NCI-H146 treated with DMSO at 0.1 percent for 48 hours (cell line): Measurements from ENCODE around the gene RTL1.

Source experiments
- DNase-seq: peaks from one replicate; lab custom pipeline; 2025; ENCODE audit not compliant: unreplicated experiment; lab: John Stamatoyannopoulos, UW

Gene RTL1

DNA sequence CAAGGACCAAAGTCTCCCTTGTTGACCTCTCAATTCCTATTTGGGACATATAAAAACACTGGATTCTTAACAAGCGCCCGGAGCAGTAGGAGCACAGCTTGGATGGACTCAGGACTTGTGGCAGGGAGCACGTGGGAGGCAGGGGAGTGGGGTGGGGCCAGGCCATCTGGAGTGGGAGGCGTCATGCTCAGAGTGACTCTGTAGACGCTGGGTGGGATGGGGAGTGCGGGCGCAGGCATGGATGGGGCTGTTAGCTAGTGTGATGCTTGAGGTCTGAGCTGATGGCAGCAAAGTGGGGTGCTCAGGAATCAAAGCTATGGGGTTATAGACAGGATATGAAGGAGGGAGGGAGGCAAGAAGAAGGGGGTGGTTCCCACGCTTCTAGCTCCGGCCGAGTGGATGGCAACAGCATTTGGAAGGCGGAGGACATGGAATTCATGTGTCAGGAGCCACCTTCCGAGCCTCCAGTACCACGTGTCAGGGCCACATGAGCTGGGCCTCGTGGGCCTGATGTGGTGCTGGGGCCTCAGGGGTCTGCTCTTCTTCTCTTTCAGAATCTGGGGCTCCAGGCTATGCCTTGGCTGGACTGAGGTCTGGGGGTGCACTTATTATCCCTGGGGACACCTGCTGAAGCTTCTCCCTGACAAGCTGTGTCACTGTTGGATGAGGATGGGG is 51.4 kb downstream of the RTL1 start:
- DNase-seq, result no peak

DNA sequence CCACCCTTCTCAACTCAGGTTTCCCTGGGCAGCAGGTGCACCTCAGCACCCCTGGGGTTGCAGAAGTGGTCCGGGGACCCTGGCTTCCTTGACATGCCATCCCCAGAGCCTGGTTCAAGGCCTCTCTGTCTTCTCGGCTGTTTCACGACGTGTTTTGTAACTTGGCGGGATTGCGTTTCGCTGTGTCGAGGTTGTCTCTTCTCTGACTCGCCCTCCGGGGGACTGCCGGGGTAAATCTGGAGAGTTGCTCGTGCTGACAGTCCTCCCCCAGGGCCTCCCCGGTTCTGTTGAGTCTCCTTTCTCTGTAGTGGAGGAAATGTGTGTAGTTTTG is 52.0 kb downstream of the RTL1 start:
- no peak for DNase-seq

DNA sequence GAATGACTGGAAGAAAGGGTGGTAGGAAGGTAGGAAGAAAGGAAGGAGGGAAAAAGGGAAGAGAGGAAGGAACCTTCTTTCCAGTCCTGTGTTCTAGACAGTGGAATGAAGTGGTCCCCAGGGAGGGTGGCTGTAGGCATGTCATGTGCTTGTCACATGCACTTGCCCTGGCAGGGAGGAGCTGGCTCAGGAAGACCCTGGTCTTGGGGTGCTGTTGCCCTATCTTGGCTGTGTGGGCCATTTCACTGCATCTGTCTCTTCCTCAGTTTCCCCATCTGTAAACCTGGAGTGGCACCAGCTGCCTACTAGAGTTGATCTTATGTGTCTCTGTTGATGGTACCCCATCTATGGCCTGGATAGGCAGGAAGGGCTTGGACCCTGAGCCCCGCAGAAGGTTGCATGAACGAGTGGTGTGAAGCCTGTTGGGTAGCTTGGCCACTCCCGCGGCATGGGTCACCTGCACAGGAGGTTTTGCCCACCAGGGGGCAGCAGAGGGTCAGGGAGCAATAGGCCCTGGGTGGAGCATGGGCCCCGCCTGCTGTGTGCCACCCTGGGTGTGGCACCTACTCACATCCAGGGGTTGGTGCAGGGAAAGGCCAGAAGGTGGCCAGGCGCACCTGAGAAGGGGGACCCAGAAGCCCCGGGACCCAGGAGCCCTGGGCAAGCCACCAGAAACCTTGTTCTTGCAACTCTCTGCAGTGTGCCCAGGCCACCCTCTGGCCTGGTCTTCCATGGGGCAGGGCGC is 52.5 kb downstream of the RTL1 start:
- DNase-seq, result peak; percentile 15

DNA sequence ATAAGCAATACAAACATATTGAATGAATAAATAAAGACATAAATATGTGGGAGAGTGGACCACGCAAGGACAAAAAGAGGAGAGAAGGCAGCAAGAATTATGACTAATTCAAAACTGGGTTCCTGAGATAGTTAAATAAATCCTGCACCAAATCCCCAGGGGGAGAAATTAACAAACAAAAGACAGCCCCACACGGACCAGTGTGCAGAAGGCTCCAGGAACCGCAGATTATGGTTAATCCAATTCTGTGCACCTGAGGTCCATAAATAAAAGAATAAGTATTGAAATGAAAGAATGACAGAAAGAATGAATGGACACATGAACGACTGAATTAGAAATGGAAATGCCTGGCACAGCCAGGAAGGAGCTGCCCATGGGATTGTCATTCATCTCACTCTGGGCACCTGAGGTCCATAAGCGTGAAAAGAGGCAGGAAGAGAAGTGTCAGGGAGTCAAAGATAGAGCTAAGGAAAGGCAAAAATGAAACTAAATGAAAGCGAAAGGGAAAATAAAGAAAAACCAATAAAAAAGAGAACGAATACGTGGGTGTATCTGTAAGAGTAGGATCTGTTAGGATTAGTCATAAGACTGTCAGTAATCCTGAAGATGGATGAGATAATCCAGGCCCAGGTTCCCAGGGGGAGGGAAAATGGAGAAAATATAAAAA is 54.3 kb downstream of the RTL1 start:
- DNase-seq, result no peak

DNA sequence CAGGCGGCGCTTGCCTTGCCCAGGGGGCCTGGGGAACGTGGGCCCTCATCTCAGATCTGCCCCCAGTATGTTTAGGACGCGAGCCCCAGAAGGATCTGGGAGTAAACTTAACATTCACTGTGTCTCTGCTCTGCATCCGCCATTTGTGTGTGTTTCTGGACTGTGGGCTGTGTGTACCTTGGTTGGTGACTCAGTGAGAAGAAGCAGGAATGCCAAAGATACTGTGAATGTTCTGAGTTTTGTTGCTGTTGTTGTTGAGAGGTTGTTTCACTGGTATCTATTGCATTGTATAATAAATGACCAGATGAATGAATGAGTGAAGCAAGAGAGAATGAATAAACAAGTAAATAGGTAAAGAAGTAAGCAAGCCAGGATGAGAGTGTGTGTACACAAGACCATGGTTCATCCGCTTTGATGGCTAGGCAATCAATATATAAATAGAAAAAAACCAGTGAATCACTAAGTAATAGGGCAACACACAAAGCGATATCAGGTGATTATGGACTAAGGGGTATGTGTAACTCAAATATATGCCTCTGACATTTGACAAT is 57.1 kb downstream of the RTL1 start:
- DNase-seq, result no peak

DNA sequence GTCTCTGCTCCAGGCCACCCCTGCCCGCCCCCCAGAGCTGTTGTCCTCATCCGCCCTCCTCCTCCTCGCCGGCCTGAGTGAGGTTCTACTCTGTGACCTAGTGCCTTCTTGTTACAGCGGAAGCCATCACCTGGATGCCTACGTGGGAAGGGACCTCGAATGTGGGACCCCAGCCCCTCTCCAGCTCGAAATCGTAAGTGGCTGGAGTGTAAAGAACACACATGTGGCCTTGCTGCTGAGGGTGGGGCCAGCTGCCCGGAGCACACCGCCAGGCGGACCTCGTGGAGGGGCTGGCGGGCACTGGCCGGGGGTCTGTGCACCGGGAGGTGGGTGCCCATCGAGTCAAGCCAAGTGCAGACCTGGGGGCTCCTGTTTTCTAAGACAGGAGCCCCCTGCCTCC is 58.2 kb downstream of the RTL1 start:
- DNase-seq, result no peak

DNA sequence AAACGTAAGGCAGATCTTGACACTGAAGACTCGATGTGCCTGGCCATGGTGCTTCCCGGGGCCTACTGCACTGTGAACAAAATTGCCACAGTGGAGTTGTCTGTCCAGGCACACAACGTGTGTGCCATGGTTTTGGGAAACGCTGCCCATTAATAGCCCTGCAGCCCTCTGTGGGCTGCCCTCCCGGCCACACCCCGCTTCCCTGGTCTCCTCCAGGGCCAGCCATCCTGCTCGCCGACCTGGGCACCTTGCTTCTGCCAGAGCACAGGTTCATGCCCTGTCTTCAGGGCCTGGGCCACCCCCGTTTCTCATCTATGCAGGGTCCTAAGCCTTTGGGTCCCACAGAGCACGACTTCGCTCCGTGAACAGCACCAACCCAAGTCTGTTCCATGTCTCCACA is 58.7 kb downstream of the RTL1 start:
- no peak for DNase-seq

DNA sequence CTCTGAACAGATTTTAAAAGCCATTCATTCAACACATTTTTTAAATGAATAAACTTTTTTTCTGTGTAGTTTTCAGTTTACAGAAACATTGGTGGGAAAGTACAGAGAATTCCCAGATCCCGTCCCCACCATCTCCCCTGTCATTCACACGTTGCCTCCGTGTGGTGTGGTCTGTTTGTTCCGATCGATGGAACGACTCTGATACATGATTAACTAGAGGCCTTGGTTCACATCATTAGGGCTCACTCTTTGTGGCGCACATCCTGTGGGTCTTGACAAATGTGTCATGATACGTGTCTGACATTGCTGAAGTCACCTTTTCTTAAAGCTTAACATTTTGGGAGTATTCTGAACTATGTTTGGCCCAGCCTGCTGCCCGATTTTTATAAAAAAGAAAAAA is 59.1 kb downstream of the RTL1 start:
- no peak for DNase-seq

DNA sequence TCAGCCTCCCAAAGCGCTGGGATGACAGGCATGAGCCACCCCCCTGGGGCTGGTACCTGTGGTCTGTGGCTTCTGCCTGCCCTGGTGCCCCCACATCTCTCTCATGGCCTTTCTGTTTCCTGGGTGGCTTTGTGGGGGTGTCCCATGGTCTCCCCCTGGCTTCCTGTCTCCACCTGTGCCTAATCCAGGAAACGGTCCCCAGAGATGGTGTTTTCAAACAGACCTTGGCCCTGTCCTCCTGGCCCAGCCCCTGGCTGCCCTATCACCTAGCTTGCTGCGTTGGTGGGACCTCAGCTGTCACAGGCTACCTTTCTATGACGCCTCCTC is 59.5 kb downstream of the RTL1 start:
- no peak for DNase-seq

DNA sequence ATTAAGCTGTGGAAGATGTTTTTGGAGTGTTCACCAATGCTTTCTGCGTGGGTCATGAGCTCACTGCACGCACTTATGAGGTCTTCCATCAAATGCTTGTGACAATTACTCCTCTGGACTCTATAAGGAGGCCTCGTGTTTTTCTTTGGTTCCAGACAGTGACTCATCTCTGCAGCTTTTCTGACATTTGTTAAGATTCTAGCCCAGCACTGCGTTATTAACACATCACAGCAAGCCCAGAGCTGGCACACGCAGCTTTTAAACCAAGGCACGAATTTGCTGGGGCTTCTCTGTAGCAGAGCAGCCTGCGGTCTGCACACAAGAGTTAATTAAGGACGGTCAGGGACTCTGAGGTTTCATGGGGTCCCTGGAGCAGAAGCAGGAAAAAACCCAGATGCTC is 60.7 kb downstream of the RTL1 start:
- no peak for DNase-seq

DNA sequence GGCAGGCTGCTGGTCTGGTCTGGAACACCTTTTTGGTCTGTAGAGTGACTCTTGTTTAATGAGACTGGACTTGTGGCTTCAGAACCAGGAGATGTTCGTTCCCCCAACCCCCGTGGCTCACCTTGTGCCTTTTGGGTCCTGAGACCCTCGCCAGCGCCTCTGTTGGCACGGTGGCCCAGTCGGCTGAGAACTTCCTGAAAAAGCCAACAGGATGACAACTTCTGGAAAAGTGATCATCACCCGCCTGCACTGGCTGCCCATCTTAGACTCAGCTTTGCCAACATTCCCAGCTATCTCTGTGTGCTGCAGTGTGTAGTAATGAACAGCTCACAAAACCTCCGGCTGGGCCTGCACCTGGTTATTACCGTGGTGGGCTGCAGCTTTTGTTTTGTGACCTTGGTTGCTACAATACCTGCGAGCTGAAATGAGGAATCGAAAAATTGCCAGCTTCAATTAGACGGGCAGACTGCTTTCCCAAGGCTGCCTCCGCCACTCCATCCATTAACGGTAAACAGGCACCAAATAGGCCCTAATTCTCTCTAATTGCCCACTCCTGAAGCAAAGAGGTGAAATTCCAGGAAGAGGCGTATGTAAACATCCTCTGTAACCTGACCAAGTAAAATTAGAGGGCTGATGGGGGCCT is 61.6 kb downstream of the RTL1 start:
- DNase-seq, result peak; percentile 84

DNA sequence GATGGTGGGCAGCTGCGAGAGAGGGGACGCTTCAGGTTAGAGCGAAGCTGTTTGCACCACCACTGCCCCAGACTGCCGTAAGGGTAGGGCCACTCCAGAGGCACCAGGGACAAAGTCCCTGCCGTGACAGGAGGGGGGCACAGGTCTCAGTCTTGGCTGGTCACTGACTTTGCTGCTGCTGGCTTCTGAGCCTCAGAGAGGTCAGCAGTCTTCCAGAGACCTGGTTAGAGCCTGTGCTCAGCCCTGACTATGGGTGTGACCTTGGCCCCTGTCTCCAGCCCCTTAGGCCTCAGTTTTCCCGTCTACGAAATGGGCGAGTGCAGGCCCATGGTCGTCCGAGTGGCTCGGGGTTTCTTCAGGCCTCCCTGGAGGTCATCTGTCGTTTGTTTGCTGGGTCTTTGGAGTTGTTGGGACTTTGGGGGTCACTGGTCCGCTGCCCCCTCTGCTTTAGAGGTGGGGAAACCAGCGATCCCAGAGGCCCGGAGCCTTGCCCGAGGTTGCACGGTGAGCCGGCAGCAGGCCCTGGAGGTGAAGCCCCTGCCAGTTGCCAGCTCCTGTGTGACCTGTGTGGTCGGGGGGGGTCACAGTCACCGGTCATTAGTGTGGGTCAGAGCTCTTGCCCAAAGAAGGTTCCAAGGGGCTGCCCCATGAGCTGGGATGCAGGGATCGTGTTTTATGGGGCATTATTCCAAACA is 62.3 kb downstream of the RTL1 start:
- DNase-seq, result no peak

DNA sequence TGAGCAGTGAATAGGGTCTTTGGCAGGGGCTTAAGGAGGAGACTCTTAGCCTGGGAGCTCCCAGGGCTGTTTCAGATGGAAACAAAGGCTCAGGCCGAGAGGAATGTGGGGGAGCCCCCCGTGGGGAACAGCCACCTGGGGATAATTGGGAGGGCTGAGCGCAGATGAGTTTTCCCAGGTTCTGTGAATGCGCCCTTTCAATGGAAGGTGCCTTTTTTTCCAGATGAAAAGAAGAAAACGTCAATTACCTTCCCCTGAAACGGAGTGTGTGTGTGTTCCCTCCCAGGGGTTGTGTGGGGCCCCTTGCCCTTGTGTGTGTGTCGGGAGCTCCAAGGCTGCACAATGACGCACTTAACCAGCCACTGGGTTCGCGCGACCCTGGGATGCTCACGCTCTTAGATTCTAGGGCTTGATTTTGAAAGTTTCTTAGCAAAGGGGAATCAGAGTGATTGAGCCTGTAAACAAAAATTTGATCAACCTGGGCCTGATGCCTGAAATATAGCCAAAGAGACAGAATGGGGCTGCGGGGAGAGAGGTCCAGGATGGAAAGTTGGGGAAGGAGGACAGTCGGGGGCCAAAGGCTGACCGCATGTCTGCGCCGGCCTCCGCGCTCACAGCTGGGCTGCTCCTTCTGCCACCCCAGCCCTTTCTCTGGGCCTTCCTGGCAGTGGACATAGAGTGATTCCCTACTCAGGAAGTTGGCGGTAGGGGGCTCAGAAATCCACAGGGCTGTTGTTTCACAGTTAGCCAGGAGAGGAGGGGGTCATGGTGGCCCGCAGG is 63.0 kb downstream of the RTL1 start:
- DNase-seq, result no peak

DNA sequence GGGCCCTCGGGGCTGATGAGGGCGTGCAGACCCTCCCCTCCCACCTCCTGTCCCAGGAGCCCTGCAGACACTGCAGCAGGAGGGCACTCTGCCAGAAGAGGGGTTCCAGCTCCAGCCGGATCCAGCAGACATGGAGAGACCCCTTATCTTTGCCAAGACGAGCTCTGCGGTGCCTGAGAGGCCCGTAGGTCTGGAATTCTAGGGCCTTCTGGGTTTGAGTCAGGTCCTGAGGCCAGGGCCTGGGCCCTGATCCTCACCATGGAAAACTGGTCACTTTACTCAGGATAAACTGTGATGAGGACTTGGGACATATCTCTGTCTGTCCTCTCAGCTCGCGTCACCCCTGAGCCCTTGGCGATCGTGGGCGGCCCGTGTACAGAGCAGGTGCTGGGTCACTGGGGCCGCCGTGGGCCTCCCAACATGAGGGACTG is 63.8 kb downstream of the RTL1 start:
- no peak for DNase-seq

DNA sequence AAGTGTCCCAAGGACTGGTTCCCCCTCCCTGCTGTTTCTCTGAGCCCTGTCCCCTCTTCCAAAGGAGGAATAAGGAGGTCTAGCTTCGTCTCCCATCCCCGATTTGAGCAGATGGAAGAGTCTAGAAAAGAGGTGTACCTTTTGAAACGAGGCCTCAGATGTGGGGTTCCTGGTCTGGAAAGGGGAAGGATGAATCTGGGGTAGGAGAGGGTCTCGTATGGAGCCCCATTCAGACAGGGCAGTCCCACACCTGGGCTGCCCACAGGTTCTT is 64.3 kb downstream of the RTL1 start:
- no peak for DNase-seq

DNA sequence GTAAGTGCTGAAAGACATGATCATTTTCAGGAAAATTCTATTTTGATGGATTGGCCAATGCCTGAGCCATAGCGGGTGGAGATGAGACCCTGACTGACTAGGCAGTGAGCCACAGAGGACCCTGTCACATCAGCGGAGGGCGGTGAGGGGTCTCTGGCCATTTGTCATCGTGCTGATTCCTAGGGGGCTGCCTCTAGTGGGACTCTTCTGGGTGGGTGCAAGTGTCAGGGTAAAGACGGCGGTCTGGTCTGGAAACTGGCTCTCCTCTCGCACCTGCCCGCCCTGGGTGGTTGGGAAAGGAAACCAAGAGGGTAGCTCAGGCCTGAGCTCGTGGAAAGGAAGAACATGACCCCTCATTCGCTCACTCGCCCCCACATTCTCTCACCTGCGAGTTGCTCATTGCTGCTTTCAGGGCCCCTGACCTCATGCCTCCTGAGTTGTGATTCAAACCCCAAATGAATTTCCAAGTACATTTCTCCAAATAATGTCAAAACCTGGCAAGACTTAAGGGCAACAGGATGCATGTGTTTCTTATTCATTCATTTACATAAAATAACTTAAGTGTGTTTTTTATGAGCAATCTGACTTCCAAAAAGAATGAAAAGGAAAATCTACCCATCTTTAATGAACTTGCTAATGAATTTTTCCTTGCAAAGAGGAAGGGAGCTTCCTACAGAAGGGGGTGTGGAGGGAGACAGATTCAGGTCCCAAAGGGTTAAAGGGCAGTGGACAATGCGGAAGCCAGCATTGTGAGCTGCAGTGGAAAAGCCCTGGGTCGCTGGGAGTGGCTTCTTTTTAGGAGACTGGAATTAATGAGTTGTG is 64.8 kb downstream of the RTL1 start:
- DNase-seq, result no peak

DNA sequence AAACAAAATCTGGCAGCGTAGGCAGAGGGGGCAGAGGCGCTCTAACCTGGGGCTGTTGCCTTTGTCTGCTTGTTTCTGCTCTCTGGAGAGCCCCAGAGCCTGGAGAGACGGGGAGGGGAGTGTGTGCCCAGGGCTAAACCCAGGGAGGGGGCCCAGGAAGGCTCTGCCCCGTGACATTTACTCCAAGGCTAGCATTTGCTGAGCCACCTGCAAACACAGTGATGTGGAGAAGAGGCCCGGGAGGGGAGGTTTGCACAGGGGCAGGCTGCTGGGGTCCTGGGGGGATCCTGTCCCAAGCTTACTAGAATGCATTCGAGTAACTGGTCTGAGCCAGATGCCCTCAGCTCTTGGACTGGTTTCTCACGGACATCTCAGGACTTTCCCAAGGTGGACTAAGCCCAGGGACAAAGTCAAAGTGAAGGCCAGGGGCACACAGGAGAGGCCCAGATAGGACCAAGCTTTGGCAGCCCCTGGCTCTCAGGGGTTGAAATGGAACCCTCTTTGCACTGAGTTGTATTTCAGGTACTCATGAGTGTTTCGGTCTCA is 65.6 kb downstream of the RTL1 start:
- no peak for DNase-seq

DNA sequence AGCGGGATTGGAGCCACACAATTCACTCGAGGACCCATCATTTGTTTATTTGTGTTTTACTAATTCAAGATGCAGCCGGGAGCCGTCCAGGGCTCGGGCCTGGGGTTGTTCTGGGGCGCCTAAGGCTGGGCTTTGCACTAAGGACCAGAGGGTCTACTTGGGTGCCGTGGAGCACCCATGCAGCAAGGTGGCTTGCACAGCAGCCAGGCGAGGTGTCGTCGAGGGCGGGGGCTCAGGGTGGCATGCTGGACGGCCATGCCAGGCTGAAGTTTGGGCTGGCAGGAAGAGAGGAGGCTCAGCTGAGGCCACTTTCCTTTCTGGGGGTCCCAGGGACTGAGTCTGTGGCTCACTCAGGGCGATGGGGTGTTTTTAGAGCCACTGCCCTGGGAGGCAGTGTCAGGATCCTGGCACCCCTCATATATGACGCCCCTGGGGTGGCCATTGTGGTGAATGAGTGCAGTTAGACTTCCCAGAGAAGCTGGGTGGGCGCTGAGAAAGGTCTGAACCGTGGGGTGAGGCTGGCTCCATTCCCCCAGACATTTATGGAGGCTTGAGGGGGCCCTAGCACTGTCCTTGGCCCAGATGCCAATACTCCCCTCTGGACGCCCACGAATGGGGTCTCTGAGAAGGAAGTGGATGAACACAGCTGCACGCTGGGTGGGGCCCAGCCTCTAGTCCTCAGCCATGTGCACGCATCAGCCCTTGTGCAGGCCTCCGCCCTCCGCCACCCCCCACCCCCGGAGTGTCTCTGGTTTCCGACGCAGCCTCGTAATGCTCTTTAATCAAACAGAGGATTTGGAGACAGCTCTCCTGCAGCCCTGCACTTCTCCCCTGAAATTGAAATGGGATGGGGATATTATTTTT is 66.3 kb downstream of the RTL1 start:
- DNase-seq, result no peak
